Peyer's patch (tissue), 4 donors: Measurements from ENCODE around the gene RALB. TPM values are rescaled to one million over a fixed set of nuclear protein-coding genes. Genes with fewer than 3 reads are reported as not detected.
A peak's percentile ranks its signal among the peaks of the same experiment; 100 is the strongest.

ENCODE experiments used
- DNase-seq, 3 donors: peaks; one replicate each; pipeline ENCODE4 v3.0.0-alpha.2; 2017 to 2019
- H3K27ac ChIP-seq, 4 donors: fragments of 200-600 bp; sonication (generic); one replicate each; pipeline ENCODE4 v1.5.1; 2016 to 2019
- H3K27me3 ChIP-seq, 2 donors: fragments of 200-600 bp; sonication (generic); one replicate each; pipeline ENCODE4 v1.5.1; 2019
- H3K36me3 ChIP-seq, 3 donors: fragments of 200-600 bp; sonication (generic); one replicate each; pipeline ENCODE4 v1.5.1; 2016 to 2019
- H3K4me1 ChIP-seq, 4 donors: fragments of 200-600 bp; sonication (generic); one replicate each; pipeline ENCODE4 v1.5.1; 2016 to 2019
- H3K4me3 ChIP-seq, 4 donors: fragments of 200-600 bp; sonication (generic); 1 replicate in 3 of 4; 2 replicates in 1 of 4; pipeline ENCODE4 v1.5.1; 2016 to 2019; ENCODE audit warnings: mild to moderate bottlenecking in 1 of 4
- H3K9me3 ChIP-seq, 4 donors: fragments of 200-600 bp; sonication (generic); one replicate each; pipeline ENCODE4 v1.5.1; 2016 to 2019; ENCODE audit warnings: mild to moderate bottlenecking in 1 of 4
- CTCF ChIP-seq, 6 experiments: fragments of 450-650 bp in 4 of 6; fragments of 200-600 bp in 2 of 6; sonication (generic) in 1 of 6; IDR thresholded peaks; one replicate each; pipeline ENCODE4 v1.5.1; 2017 to 2019; ENCODE audit warnings: antibody characterized with exemption in 6 of 6, mild to moderate bottlenecking in 3 of 6, moderate library complexity in 1 of 6
- POLR2A ChIP-seq, 2 donors: fragments of 450-650 bp; IDR thresholded peaks; one replicate each; pipeline ENCODE4 v1.5.1; 2017; ENCODE audit warnings: antibody characterized with exemption in 2 of 2, mild to moderate bottlenecking in 2 of 2, moderate library complexity in 2 of 2
- total RNA-seq, 4 donors: library from RNA; depleted of rRNA; stranded (reverse); fragments of >200 nt; gene quantifications; one replicate each; pipeline ENCODE4 v1.1.0, GENCODE V29; 2016

The RALB gene
- total RNA-seq, 4 donors from 2014 or later, result 49.3 to 61.9 (median 50.2) TPM

GRCh38 chr2:120302301-120302700 is 49.6 kb downstream of the RALB start:
- DNase-seq, result peak in 1 of 3 donors; percentile 34
- no peaks in the 10 kb centered on the region for H3K27me3 ChIP-seq
- no peaks in the 10 kb centered on the region for H3K4me1 ChIP-seq
- H3K36me3 ChIP-seq, result peaks cover 0 to 51% (median 0%) of the 10 kb centered on the region in 3 donors
- TF ChIP-seq POLR2A (IDR thresholded peaks at IDR 0.05), result no peak
- no peak for TF ChIP-seq CTCF (IDR thresholded peaks at IDR 0.05)
- H3K9me3 ChIP-seq, result no peaks in the 10 kb centered on the region
- H3K4me3 ChIP-seq, result no peak overlapping the region
- no peak overlapping the region for H3K27ac ChIP-seq

- TF ChIP-seq POLR2A (IDR thresholded peaks at IDR 0.05), result no peak
- TF ChIP-seq CTCF (IDR thresholded peaks at IDR 0.05), result no peak
- DNase-seq, result peak in 1 of 3 donors; percentile 34
- Histone ChIP-seq H3K9me3 (no peaks in the 10 kb centered on the region), H3K27ac (no peak overlapping the region), H3K4me1 (no peaks in the 10 kb centered on the region), H3K27me3 (no peaks in the 10 kb centered on the region), H3K36me3 (peaks cover 0 to 44% (median 0%) of the 10 kb centered on the region in 3 donors), H3K4me3 (no peak overlapping the region)
Observed at GRCh38 chr2:120303177-120303576, 50.5 kb downstream of the RALB start.

DNA sequence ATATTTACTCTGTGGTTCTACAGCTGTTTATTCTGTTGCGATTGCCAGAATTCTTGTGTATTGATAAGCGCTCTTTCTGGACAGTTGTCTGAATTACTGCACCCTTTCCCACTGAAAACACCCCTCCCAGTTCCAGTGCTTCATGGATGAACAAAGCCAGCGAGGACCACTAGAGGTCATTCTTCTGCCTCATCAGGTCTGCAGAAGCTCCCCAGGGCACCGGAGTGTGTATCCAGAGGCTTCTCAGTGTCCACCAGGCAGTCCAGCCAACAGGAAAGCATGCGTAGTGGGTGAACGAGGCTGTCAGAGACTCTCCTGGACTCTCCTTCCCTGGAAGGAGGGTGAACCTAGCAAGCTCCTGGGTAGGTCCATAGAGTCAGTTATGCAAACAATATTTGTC is 52.6 kb downstream of the RALB start:
- H3K4me3 ChIP-seq, result no peak overlapping the region
- no peak overlapping the region for H3K27ac ChIP-seq
- no peaks in the 10 kb centered on the region for H3K9me3 ChIP-seq
- DNase-seq, result peak in 1 of 3 donors; percentile 44
- H3K27me3 ChIP-seq, result no peaks in the 10 kb centered on the region
- no peaks in the 10 kb centered on the region for H3K4me1 ChIP-seq
- TF ChIP-seq CTCF (IDR thresholded peaks at IDR 0.05) (no peak), POLR2A (IDR thresholded peaks at IDR 0.05) (no peak)
- H3K36me3 ChIP-seq, result peaks cover 0 to 24% (median 0%) of the 10 kb centered on the region in 3 donors

DNA sequence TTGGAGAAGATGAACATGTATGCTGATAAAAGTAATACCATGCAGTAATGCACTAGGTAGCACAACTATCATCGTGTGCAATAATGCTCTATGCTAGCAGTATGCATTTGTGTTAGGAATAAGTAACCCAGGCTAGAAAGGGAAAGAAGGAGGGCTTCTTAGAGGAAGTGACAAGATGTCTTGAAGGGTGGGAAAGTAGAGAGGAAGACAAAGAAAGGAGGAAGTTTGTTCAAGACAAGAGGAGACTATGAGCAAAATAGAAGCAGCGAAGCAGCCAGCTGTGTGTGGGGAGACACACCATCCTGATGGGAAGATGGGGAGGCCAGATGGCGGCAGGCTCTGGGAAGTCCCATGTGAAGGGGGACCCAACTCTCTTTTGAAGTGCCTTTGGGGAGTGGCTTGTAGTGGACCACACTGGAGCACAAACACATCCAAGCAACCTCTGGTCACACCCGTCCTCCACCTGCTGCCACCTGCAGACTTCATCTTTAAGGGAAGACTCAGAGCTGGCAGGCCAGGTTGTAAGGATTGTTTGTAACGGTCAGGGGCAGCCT is 53.4 kb downstream of the RALB start:
- Histone ChIP-seq H3K36me3 (peaks cover 0 to 20% (median 0%) of the 10 kb centered on the region in 3 donors), H3K4me3 (no peak overlapping the region), H3K27me3 (no peaks in the 10 kb centered on the region), H3K9me3 (no peaks in the 10 kb centered on the region), H3K4me1 (no peaks in the 10 kb centered on the region), H3K27ac (no peak overlapping the region)
- TF ChIP-seq POLR2A (IDR thresholded peaks at IDR 0.05), result no peak
- TF ChIP-seq CTCF (IDR thresholded peaks at IDR 0.05), result no peak
- peak in 1 of 3 donors; percentile 36 for DNase-seq

GRCh38 chr2:120307482-120307881 is 54.8 kb downstream of the RALB start:
- H3K4me3 ChIP-seq, result no peak overlapping the region
- no peaks in the 10 kb centered on the region for H3K27me3 ChIP-seq
- no peaks in the 10 kb centered on the region for H3K9me3 ChIP-seq
- TF ChIP-seq CTCF (IDR thresholded peaks at IDR 0.05), result no peak
- no peak for TF ChIP-seq POLR2A (IDR thresholded peaks at IDR 0.05)
- no peak overlapping the region for H3K27ac ChIP-seq
- peaks cover 0 to 4% (median 0%) of the 10 kb centered on the region in 4 donors for H3K4me1 ChIP-seq
- H3K36me3 ChIP-seq, result peaks cover 0 to 15% (median 0%) of the 10 kb centered on the region in 3 donors
- DNase-seq, result peak in 1 of 3 donors; percentile 31
